ENCODE results near the gene HTR6. TPM values are rescaled to one million over a fixed set of nuclear protein-coding genes. Genes with fewer than 3 reads are reported as not detected.

Gene HTR6
- total and polyA plus RNA-seq, 2 of the 4 experiments (the other 2 are of a cell fraction), result not detected

DNA sequence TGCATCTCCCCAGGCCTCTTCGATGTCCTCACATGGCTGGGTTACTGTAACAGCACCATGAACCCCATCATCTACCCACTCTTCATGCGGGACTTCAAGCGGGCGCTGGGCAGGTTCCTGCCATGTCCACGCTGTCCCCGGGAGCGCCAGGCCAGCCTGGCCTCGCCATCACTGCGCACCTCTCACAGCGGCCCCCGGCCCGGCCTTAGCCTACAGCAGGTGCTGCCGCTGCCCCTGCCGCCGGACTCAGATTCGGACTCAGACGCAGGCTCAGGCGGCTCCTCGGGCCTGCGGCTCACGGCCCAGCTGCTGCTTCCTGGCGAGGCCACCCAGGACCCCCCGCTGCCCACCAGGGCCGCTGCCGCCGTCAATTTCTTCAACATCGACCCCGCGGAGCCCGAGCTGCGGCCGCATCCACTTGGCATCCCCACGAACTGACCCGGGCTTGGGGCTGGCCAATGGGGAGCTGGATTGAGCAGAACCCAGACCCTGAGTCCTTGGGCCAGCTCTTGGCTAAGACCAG, 14.3 kb downstream of the HTR6 start:
- H3K9me1 ChIP-seq (ENCODE audit: insufficient read depth, low read length), result no peaks in the 10 kb centered on the region; the same call in 1 of the 2 replicates
- no peaks in the 10 kb centered on the region for H3K9me3 ChIP-seq (ENCODE audit: control insufficient read depth, insufficient read depth, low read length)
- no peak overlapping the region for H3K27ac ChIP-seq (ENCODE audit: insufficient read depth, low read length)
- intact Hi-C loops (cut with micrococcal nuclease) (no loop called here), in situ Hi-C loops (cut with MboI; ENCODE audit: low sequenced_read_pairs) (no loop called here), dilution Hi-C loops (cut with HindIII; ENCODE audit: low sequenced_read_pairs, unreplicated experiment) (no loop called here)
- H2BK120ac ChIP-seq (ENCODE audit: low read depth, low read length), result no peak overlapping the region
- no peak overlapping the region for H3K4ac ChIP-seq (ENCODE audit: low read depth, low read length)
- no peak overlapping the region for H2AK5ac ChIP-seq (ENCODE audit: low read depth, low read length)
- H3K9ac ChIP-seq (ENCODE audit: low read depth, low read length), result no peak overlapping the region
- peaks cover 3% of the 10 kb centered on the region; the same call in 1 of the 2 replicates for H4K20me1 ChIP-seq (ENCODE audit: insufficient read depth, low read length)
- no peak overlapping the region for H3K4me2 ChIP-seq (ENCODE audit: low read depth, low read length)
- TF ChIP-seq CHD1 (IDR thresholded peaks at IDR 0.05; ENCODE audit: low read depth, low read length), result no peak
- no peak for TF ChIP-seq RFX5 (IDR thresholded peaks at IDR 0.05; ENCODE audit: low read depth, low read length)
- no peak for TF ChIP-seq MXI1 (IDR thresholded peaks at IDR 0.05; ENCODE audit: borderline replicate concordance, low read depth, low read length)
- TF ChIP-seq, protein P1, sequence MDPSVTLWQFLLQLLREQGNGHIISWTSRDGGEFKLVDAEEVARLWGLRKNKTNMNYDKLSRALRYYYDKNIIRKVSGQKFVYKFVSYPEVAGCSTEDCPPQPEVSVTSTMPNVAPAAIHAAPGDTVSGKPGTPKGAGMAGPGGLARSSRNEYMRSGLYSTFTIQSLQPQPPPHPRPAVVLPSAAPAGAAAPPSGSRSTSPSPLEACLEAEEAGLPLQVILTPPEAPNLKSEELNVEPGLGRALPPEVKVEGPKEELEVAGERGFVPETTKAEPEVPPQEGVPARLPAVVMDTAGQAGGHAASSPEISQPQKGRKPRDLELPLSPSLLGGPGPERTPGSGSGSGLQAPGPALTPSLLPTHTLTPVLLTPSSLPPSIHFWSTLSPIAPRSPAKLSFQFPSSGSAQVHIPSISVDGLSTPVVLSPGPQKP (IDR thresholded peaks at IDR 0.05; ENCODE audit: borderline replicate concordance, low read depth, low read length), result no peak
- no peak for TF ChIP-seq FOS (IDR thresholded peaks at IDR 0.05; ENCODE audit: low read depth, low read length)
- no peak for TF ChIP-seq RCOR1 (IDR thresholded peaks at IDR 0.05; ENCODE audit: insufficient replicate concordance, low read length)
- no peak for TF ChIP-seq MAZ (IDR thresholded peaks at IDR 0.05; ENCODE audit: borderline replicate concordance, low read depth, low read length)
- TF ChIP-seq, protein P2, sequence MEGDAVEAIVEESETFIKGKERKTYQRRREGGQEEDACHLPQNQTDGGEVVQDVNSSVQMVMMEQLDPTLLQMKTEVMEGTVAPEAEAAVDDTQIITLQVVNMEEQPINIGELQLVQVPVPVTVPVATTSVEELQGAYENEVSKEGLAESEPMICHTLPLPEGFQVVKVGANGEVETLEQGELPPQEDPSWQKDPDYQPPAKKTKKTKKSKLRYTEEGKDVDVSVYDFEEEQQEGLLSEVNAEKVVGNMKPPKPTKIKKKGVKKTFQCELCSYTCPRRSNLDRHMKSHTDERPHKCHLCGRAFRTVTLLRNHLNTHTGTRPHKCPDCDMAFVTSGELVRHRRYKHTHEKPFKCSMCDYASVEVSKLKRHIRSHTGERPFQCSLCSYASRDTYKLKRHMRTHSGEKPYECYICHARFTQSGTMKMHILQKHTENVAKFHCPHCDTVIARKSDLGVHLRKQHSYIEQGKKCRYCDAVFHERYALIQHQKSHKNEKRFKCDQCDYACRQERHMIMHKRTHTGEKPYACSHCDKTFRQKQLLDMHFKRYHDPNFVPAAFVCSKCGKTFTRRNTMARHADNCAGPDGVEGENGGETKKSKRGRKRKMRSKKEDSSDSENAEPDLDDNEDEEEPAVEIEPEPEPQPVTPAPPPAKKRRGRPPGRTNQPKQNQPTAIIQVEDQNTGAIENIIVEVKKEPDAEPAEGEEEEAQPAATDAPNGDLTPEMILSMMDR (conservative IDR thresholded peaks at IDR 0.05; ENCODE audit: low read depth, low read length), result no peak
- no peak for TF ChIP-seq CEBPB (IDR thresholded peaks at IDR 0.05; ENCODE audit: low read depth, low read length)
- TF ChIP-seq SMC3 (IDR thresholded peaks at IDR 0.05; ENCODE audit: low read depth, low read length), result no peak
- no peak for TF ChIP-seq MAFK (IDR thresholded peaks at IDR 0.05; ENCODE audit: low read depth, low read length)
- TF ChIP-seq NFE2L2 (IDR thresholded peaks at IDR 0.05; ENCODE audit: low read depth, low read length), result no peak
- TF ChIP-seq POLR2A (IDR thresholded peaks at IDR 0.05; ENCODE audit: low read depth, low read length), result no peak
- TF ChIP-seq BHLHE40 (IDR thresholded peaks at IDR 0.05; ENCODE audit: low read depth, low read length), result no peak
- no peak for TF ChIP-seq RAD21 (IDR thresholded peaks at IDR 0.05; ENCODE audit: low read length)
- TF ChIP-seq, protein P3, sequence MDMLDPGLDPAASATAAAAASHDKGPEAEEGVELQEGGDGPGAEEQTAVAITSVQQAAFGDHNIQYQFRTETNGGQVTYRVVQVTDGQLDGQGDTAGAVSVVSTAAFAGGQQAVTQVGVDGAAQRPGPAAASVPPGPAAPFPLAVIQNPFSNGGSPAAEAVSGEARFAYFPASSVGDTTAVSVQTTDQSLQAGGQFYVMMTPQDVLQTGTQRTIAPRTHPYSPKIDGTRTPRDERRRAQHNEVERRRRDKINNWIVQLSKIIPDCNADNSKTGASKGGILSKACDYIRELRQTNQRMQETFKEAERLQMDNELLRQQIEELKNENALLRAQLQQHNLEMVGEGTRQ (IDR thresholded peaks at IDR 0.05; ENCODE audit: low read depth, low read length), result no peak
- H4K5ac ChIP-seq (ENCODE audit: low read depth, low read length), result no peak overlapping the region
- H3K18ac ChIP-seq (ENCODE audit: low read depth, low read length), result no peak overlapping the region
- ChIA-PET POLR2A (ENCODE audit: unreplicated experiment) (no interaction called here), CTCF (no interaction called here)
- H2BK15ac ChIP-seq (ENCODE audit: low read depth, low read length), result no peak overlapping the region
- H2BK20ac ChIP-seq (ENCODE audit: low read depth, low read length), result no peak overlapping the region
- no peak overlapping the region for H4K8ac ChIP-seq (ENCODE audit: low read depth in 2 of 2, low read length in 2 of 2)
- no peaks in the 10 kb centered on the region for H3K36me3 ChIP-seq (ENCODE audit: control insufficient read depth, insufficient read depth, low read length)
- no peak overlapping the region for H3K14ac ChIP-seq (replicated peaks; ENCODE audit: low read depth, low read length)
- no peak overlapping the region for H3K56ac ChIP-seq (ENCODE audit: extremely low read depth, insufficient read depth, low read length)
- H3K4me1 ChIP-seq (ENCODE audit: control insufficient read depth, insufficient read depth, low read length), result no peaks in the 10 kb centered on the region
- H3K4me3 ChIP-seq (ENCODE audit: insufficient read depth, low read depth, low read length), result no peak overlapping the region
- DNase-seq (no peak), ATAC-seq (ENCODE audit: low read depth) (no peak)
- H2AFZ ChIP-seq (replicated peaks; ENCODE audit: low read length, poor library complexity), result no peak overlapping the region
- H2AK9ac ChIP-seq (replicated peaks; ENCODE audit: low read depth, low read length, poor library complexity), result no peak overlapping the region
- H3K79me1 ChIP-seq (ENCODE audit: low read depth in 1 of 2, low read length in 2 of 2), result no peaks in the 10 kb centered on the region
- H3K23ac ChIP-seq (ENCODE audit: low read depth, low read length), result no peak overlapping the region
- no peak overlapping the region for H4K91ac ChIP-seq (ENCODE audit: insufficient read depth, low read depth, low read length)
- H3K27me3 ChIP-seq (ENCODE audit: control insufficient read depth, insufficient read depth, low read length), result no peaks in the 10 kb centered on the region
- no TSS peak for BruUV-seq (replicated peaks)
- no peak overlapping the region for H2BK5ac ChIP-seq (ENCODE audit: low read depth, low read length, poor library complexity, severe bottlenecking)
- WGBS, 2 experiments (ENCODE audit: extremely low coverage in 2 of 2, insufficient read length in 1 of 2), result 88% methylated on average over 31 of the region's 34 CpGs; no CpG with 5 or more reads in 1 of the 2 experiments
